NCI-H2029 (cell line): ENCODE measurements around the gene SAMD14.
A peak's percentile ranks its signal among the peaks of the same experiment; 100 is the strongest.

Source experiments
- DNase-seq: peaks from one replicate; lab custom pipeline; 2025; lab: John Stamatoyannopoulos, UW

SAMD14 gene

GRCh38 chr17:50095626-50096037 is 34.3 kb downstream of the SAMD14 start:
- DNase-seq = no peak

GRCh38 chr17:50094753-50095619 is 35.0 kb downstream of the SAMD14 start, which contains the start of gene PDK2:
TSS of gene PDK2 (plus strand) at chr17:50095351. CDS start at chr17:50095436, 85 bp downstream.
- peak; percentile 89 for DNase-seq

- DNase-seq = peak; percentile 59
These were observed 35.7 kb downstream of the SAMD14 start for GRCh38 chr17:50094243-50094752.

GRCh38 chr17:50093807-50094206 is 36.2 kb downstream of the SAMD14 start:
- DNase-seq = no peak

- no peak for DNase-seq
These were observed 36.7 kb downstream of the SAMD14 start for GRCh38 chr17:50093246-50093645.

GRCh38 chr17:50091918-50092285 is 38.1 kb downstream of the SAMD14 start:
- no peak for DNase-seq

- no peak for DNase-seq
These were observed 38.7 kb downstream of the SAMD14 start for GRCh38 chr17:50090971-50091917.

- DNase-seq = no peak
These were observed 39.9 kb downstream of the SAMD14 start for GRCh38 chr17:50090071-50090470.

- no peak for DNase-seq
These were observed 40.8 kb downstream of the SAMD14 start for GRCh38 chr17:50088952-50089825.

- DNase-seq = no peak
These were observed 42.0 kb downstream of the SAMD14 start for GRCh38 chr17:50087912-50088405.

GRCh38 chr17:50087246-50087911 is 42.6 kb downstream of the SAMD14 start:
- peak; percentile 16 for DNase-seq

- no peak for DNase-seq
These were observed 48.2 kb downstream of the SAMD14 start for GRCh38 chr17:50081757-50082156.

GRCh38 chr17:50080827-50081226 is 49.1 kb downstream of the SAMD14 start:
- no peak for DNase-seq

- no peak for DNase-seq
These were observed 49.9 kb downstream of the SAMD14 start for GRCh38 chr17:50080096-50080480.

- no peak for DNase-seq
These were observed 50.4 kb downstream of the SAMD14 start for GRCh38 chr17:50079334-50080095.

- DNase-seq = no peak
These were observed 51.5 kb downstream of the SAMD14 start for GRCh38 chr17:50078430-50078829.

- no peak for DNase-seq
These were observed 53.2 kb downstream of the SAMD14 start for GRCh38 chr17:50076591-50077235.

GRCh38 chr17:50076221-50076590 is 53.8 kb downstream of the SAMD14 start:
- no peak for DNase-seq

GRCh38 chr17:50075446-50076032 is 54.4 kb downstream of the SAMD14 start:
- no peak for DNase-seq
